Adipose tissue (tissue), 3 donors: ENCODE data around the gene MIOS. TPM values are rescaled to one million over a fixed set of nuclear protein-coding genes. Genes with fewer than 3 reads are reported as not detected.

Experiments used
- H3K27ac ChIP-seq: one replicate; pipeline ENCODE4 v1.5.1; 2013; ENCODE audit warnings: low read depth, low read length
- WGBS, 3 donors: extraction: QIAGEN DNeasy Blood & Tissue Kit; methylation state at CpG; one replicate each; pipeline ENCODE4 v1.1.7; 2013; 5-methylcytosine and 5-hydroxymethylcytosine counted together
- polyA plus RNA-seq, 3 donors: library from polyadenylated mRNA; stranded (reverse); fragments of 200-250 nt; gene quantifications; one replicate each; pipeline ENCODE4 v1.2.3, GENCODE V29; 2013
- donor health status: healthy with polysubstance abuse.
- donor health status: Bipolar disorder and iron deficiency.
- donor health status: healthy.

MIOS gene
- 10 to 100 TPM; 12.6 to 15.1 (median 13.5) TPM for polyA plus RNA-seq

DNA sequence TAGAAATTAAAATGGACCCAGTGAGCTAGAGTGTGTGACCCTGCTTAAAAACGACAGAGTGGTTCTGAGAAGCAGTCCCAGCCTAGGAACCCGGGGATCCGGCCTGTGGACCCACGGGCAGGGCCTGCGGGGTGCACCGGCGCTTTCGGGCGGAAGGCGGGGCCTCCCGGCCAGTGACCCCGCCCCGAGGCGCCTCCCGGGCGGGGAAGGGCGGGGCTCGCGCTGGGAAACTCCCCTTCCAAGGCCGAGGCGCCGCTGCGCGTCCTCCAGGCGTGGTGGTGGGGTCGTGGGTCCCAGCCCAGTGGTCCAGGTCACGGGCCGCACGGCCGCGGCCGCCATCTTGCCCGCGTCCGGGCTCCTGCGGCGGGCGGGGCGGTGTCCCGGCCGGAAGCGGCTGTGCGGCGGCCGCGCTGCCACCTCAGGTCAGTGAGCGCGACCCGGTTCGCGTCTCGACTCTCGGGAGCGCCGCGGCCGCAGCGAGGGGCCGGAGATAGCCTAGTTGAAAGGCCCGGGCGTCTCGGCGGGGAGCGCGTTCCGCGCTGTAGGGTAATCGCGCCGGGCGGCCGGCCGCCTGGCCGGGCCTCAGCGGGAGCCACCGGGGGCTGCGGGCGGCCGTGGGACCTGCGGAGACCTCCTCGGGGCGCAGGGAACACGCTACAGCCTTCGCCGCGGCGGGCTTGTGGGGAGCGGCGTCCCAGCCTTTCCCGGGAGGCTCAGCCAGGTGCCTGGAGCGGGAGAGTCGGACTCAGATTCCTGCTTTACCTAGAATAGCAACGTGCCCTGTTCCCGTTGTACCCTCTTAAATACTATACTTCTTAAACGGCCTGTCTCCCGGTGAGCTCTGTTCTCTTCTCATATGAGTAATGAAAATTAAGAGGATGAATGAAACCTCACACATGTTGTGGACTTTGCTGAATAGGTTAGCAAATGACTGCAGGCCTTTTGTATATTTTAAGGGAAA, at the start of gene MIOS:
TSS of gene MIOS (plus strand) at position 234 of the 961 bp plus-strand sequence. CDS start 5,592 bp downstream, outside the sequence.
- H3K27ac ChIP-seq, result peak within 1 kb of the TSS; percentile 65
- 0 to 1% (median 0%) methylated on average over 86 to 96 of the region's 96 CpGs for whole genome bisulfite sequencing, 3 donors

DNA sequence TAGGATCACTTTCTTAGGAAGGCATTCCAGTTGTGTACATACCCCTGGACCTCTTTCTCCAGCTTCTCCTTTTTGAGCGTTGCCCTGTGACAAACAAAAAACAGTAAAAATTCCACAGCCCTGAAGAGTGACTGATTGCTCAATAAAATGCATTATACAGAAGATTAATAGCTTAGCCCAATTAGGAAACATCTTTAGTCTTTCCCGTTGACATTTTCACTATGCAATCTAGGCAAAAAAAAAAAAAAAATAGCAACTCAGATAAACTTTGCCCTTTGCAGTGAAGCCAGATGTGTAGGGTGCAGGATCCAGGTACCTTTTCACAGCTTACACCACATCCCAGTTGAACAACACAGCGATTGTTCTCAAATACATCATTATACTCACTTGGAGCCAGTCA, 48.9 kb upstream of the MIOS start:
- no peak overlapping the region for H3K27ac ChIP-seq
- whole genome bisulfite sequencing, 3 donors, result 20 to 51% (median 22%) methylated on average over 3 of the region's 3 CpGs

DNA sequence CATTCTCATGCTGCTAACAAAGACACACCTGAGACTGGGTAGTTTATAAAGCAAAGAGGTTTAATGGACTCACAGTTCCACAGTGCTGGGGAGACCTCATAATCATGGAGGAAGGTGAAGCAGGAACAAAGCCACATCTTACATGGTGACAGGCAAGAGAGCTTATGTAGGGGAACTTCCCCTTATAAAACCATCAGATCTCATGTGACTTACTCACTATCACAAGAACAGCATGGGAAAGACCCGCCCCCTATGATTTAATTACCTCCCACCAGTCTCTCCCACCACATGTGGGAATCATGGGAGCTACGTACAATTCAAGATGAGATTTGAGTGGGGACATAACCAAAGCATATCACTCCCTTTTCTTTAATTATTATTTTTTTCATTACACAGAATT, 47.6 kb upstream of the MIOS start:
- no peak overlapping the region for H3K27ac ChIP-seq
- WGBS, 3 donors, result 82 to 96% (median 89%) methylated on average over 2 of the region's 2 CpGs

DNA sequence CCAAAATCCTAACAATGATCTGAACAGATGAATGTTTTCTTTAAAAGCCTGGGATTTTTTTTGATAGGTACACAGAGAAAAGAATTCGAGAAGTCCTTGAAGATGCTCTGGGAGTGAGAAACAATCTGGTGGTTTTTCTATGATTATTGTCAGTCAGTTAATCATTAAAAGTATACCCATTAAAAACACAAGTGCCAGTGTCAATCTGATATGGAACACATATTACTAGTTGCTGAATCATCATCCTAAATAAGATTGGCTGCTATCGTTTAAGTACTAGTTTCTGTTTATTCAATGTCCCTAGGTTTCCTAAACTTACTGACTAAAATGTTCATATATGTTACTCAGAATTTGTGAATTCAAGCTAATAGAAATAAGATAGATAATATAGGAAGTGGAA, 47.2 kb upstream of the MIOS start:
- 72 to 84% (median 82%) methylated on average over 2 of the region's 2 CpGs for WGBS, 3 donors

DNA sequence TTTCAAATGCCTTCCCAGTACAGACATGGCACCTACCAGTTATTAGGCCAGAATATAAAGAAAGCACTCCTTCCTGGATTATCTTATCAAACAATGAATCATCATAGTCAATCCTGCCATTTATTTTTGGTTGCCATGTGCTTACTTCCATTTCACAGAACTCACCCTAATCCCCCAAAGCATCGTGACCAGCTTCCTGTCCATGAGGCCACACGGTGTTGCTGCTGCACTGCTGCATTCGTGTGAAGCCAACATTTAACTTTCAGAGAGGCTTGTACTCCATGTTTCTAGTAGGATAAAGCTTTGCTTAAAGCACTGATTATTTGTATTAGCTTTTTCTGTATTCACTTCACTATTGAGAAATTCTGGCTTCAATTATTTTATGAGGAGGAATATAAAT, 45.4 kb upstream of the MIOS start:
- WGBS, 3 donors, result 58 to 76% (median 60%) methylated on average over 3 of the region's 3 CpGs
- H3K27ac ChIP-seq, result no peak overlapping the region

More for the DNA sequence above, 47.2 kb upstream of the MIOS start:
- no peak overlapping the region for H3K27ac ChIP-seq

DNA sequence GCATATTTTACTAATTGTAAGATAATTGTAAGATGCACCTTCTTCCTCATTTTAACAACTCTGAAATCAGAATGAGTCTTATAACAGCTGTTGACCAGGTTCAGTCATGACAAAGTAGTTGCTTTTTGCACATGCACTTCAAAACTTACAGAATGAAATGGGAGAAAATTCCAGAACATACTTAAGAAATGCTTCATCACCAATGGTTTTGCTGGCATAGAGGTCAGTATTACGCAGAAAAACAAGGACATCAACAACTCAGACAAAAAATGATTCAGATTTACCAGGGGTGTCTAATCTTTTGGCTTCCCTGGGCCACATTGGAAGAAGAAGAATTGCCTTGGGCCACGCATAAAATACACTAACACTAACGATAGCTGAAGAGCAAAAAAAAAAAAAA, 44.3 kb upstream of the MIOS start:
- no peak overlapping the region for H3K27ac ChIP-seq
- 94 to 98% (median 97%) methylated on average over 3 of the region's 3 CpGs for WGBS, 3 donors

DNA sequence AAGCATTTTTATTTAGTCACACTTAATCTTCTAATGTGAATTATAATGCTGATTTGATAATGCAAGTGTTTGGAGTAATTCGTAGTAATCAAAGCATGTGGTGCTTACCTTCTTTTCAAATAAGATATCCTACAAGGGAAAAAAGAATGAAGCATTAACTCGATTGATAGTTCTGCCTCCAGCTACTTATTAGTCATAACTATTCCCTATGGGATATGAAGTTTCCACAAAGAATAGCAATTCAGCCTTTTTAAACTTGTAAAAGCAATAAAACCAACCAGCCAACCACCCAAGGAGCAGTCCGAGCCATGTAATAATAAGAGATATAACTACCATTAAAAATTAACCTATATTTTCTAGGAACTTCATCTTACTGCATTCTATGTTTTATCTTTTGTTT, 42.6 kb upstream of the MIOS start:
- H3K27ac ChIP-seq, result no peak overlapping the region
- WGBS, 3 donors, result 59 to 78% (median 67%) methylated on average over 3 of the region's 3 CpGs

DNA sequence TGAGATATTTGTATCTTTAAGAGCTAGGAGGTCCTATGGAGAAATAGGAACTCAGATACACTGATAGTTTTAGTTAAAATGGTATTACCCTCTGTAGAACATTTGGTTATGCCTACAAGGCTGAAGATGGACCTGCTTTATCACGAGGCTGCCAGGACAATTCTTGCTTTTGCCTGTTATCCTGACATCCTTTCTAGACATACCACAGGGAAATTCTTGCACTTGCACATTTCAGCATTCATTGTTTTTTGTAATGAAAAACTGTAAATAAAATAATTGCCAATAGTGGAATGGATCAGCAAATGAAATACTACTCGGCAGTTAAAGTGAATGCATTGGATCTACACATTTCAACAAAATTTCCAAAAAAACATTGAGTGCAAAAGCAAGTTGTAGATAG, 40.7 kb upstream of the MIOS start:
- H3K27ac ChIP-seq, result no peak overlapping the region

DNA sequence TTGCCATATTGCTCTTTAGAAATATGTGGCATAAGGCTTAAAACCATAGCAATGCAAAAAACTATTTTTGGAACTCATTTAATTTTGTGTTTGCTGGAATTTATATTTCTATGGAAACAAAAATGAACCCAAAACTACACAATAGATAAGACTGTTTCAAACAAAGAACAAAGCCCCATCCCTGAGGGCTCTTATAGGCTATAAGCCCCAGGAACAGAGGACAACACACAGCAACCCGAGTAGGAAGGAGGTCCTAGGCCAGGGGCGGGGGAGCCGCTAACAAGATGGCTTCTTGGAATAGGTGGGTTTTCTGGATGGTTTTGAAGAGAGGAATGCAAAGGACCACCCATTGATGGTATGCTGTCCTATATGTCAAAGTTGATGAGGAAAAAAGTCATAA, 39.6 kb upstream of the MIOS start:
- 86 to 94% (median 88%) methylated on average over 3 of the region's 3 CpGs for WGBS, 3 donors
- H3K27ac ChIP-seq, result no peak overlapping the region

More for the DNA sequence above, 40.7 kb upstream of the MIOS start:
- 95 to 100% (median 100%) methylated on average over 2 of the region's 2 CpGs for WGBS, 3 donors

DNA sequence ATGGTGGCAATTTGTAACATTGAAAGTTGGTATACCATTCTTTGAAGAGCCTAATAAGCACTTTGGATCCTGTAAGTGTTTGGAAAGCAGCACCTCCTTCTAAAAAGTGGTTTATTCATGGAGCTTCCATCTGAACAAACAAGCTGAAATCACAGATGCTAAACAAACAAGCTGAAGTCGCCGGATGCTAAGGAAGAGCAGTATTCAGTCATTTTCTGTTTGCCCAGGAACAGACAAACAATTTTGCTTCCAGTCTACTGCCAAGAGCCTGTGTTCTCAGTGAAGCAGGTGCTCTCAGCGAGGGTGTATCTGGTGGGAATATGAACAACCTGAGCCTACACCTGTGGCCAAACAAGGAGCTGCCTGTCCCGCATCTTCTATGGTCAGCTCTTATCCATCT, 37.4 kb upstream of the MIOS start:
- H3K27ac ChIP-seq, result no peak overlapping the region
- 64 to 95% (median 90%) methylated on average over 4 of the region's 4 CpGs for WGBS, 3 donors

DNA sequence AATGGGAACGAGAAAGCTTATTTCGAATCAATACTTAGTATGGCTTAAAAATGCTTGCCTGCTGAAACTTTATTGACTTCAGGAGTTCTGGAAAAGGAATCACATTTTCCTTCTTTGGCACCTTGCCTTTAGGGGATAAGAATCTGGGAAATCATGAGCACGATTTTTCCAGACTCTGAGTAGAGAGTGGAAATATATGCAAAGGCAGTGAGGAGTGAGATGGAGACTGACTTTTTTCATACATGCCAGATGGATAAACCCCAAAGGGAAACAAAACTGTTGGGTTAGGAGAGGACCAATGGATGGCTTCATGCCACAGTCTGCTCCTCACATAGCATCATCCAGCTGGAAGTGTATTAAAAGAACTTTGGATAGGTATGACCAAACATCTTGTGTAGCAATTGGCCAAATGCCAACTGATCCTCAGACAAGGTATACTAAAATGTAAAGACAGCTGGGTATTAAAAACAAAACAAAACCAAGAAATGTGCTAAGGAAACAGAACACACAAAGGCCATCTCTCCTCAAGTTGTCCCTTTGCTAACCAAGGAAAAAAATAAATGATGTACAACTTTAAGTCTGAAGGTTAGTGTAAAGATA, 32.8 kb upstream of the MIOS start:
- no peak overlapping the region for H3K27ac ChIP-seq
- WGBS, 3 donors, result 73 to 90% (median 83%) methylated on average over 3 of the region's 3 CpGs

DNA sequence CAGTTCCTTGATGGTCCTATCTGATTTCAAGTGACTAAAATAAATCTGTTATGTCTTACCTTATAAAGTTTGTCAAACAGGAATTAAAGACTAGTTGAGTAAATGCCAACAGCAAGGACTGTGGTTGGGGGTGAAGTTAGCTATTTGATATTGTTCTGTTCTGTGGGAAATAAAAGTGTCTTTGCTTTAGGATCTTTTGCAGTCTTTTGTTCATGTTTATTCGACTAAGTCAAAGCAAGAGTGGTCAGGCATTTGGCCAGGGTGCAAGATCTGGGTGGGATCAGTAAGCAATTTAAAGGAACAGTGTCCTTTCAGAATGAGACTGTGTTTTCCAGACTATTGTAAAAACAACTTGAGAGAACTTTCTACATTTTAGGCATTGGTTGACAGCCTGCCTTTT, 31.0 kb upstream of the MIOS start, which contains the start of gene COL28A1:
TSS of gene COL28A1 (minus strand) at position 183 of the 400 bp plus-strand sequence. CDS start 2,998 bp downstream, outside the sequence.
- WGBS, 3 donors, result 9 to 41% (median 35%) methylated on average over 1 of the region's 1 CpG

DNA sequence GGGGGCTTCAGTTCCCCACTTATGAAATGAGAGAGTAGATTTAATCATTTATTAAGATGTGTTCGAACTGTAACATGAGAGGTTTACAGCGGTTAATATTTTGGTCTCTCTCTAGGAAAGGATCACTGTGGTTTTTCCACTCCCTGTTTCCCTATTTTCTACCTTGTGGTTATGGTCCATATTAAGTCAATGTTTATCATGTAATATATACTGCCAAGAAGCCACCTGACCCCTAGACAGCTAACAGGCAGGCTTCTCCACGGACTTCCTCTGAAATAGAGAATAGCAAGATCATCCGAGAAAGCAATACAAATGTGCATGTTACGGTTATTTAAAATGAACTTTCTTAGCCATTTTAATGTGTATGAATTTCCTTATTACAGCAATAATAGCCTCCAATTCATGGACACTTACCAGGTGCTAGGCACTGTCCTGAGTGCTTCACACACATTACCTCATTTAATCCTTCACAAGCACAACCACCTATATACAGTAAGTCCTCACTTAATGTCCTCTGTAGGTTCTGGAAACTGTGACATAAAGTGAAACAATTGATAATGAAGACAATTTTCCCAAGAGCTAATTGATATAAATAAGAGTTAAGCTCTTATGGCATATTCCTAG, 30.2 kb upstream of the MIOS start:
- WGBS, 3 donors, result 87 to 90% (median 87%) methylated on average over 5 of the region's 5 CpGs
- no peak overlapping the region for H3K27ac ChIP-seq

More for the DNA sequence above, 31.0 kb upstream of the MIOS start, which contains the start of gene COL28A1:
- H3K27ac ChIP-seq, result no peak within 1 kb of the TSS

DNA sequence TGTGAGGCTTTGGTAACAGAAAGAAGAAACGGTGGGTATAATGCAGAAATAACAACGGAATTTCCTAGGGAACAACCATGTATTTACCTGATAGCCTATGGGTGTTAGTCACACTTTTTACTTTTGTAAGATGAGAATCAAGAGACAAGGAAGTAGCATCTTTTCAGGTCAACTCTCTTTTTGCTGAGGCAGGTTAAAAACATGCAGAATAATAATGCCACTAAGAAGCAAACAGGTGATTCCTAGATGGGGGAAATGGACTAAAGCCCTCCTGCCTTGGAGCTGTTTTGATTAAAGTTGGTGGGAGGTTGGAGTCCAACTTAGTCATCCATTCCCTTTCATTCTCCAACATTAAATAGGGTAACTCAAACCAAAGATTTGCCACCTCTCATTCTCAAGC, 29.0 kb upstream of the MIOS start:
- H3K27ac ChIP-seq, result no peak overlapping the region
- WGBS, 3 donors, result 85 to 99% (median 86%) methylated on average over 2 of the region's 2 CpGs

DNA sequence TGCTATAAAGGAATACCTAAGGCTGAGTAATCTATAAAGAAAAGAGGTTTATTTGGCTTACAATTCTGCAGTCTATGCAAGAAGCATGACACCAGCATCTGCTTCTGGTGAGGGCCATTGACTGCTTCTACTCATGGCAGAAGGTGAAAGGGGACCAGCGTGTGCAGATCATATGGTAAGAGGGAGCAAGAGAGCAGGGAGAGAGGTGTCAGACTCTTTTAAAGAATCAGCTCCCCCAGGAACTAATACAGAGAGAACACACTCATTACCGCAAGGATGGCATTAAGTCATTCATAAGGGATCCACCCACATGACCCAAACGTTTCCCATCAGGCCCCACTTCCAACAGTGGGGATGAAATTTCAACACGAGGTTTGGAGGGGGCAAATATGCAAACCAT, 27.5 kb upstream of the MIOS start:
- no peak overlapping the region for H3K27ac ChIP-seq
- WGBS, 3 donors, result 66 to 79% (median 74%) methylated on average over 4 of the region's 4 CpGs

DNA sequence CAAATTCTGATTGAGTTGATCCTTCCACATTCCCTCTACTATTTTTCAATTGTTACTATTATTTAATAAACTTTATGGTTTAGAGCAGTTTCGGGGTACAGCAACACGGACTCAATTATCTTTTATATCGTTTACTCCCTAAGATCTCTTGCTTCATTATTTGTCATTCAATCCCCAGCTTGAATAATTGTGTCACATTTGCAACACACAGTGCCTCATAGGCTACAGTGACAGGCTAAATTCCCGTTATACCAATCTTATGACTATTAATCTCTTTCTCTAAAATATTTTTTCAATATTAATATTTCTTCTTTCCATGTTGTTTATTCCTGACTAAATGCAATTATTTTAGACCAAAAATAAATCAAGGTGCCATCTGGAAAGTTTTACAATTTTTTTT, 27.0 kb upstream of the MIOS start:
- 86 to 88% (median 87%) methylated on average over 4 of the region's 4 CpGs for WGBS, 3 donors
- H3K27ac ChIP-seq, result no peak overlapping the region

DNA sequence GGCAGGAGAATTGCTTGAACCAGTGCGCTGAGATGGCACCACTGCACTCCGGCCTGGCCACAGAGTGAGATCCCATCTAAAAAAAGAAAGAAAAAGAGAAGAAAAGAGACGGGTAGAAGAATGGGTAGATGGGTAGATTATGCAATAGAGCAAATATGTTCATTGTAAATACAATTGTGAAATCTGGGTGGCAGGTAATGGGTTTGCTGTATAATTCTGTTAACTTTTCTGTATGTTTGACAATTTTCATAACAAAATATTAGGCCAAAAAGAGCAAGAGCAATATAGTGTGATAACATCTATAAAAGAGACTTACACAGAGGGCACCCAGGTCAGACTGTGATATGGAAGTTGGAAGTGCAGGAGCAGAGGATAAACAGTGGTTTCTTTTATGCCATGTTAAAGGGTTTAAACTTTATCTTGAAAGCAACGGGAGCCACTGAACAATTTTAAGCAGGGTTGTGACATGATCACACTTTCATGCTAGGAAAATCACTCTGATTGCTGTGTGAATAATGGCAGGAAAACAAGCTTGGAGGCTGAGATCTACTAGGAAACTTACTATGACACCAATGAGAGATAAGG, 24.3 kb upstream of the MIOS start:
- no peak overlapping the region for H3K27ac ChIP-seq
- 73 to 77% (median 74%) methylated on average over 4 of the region's 4 CpGs for WGBS, 3 donors

DNA sequence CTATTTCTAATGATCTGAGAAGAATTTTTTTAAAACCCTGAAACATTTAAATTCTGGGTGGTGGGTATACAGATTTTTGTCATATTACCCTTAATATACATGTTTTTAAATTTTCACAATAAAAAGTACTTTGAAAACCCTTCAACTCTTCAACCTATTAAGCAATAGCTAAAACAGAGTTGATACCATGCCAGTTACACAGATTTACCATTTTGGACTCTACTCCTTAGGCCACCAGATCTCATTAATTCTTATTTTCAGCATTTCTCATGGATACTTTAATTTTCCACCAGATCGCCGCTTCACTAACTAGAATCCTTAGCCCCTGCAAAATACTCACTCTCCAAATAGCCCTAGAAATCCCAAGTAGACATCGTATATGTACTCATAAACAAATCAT, 18.3 kb upstream of the MIOS start:
- H3K27ac ChIP-seq, result no peak overlapping the region
- 88 to 93% (median 91%) methylated on average over 3 of the region's 3 CpGs for WGBS, 3 donors

DNA sequence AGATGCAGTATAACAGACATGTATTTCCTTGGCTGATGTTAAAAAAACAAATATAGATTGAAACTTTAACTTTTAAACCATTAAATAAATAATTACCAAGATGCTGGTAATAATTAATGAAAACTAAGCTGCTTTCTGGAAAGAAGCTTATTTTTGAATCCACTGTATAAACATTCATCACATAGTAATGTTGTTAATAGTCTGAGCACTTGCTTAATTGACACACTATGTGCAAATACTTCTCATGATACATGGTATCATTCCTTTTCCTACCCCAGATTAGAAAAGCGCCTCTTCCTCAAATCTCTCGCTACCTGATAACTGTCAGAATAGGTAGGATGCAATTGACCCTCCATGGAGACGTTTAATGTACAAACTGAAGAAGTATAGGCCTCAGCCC, 16.0 kb upstream of the MIOS start:
- 91 to 96% (median 95%) methylated on average over 3 of the region's 3 CpGs for WGBS, 3 donors

More for the DNA sequence above, 16.0 kb upstream of the MIOS start:
- no peak overlapping the region for H3K27ac ChIP-seq
